Endothelial cell of umbilical vein (primary cell): ENCODE measurements around the gene PHF23. TPM values are rescaled to one million over a fixed set of nuclear protein-coding genes. Genes with fewer than 3 reads are reported as not detected.
A peak's percentile ranks its signal among the peaks of the same experiment; 100 is the strongest.

ENCODE experiments used
- BruUV-seq: library from RNA; stranded (reverse); fragments of 400-500 nt; replicated peaks from 2 replicates; lab custom pipeline; 2021; lab: Mats Ljungman, UMichigan
- CTCF ChIA-PET: fragments of 300-600, 350-600 bp; sonication (Branson Sonifier 250); formaldehyde crosslinking; loops from one replicate; lab custom pipeline; 2021; ENCODE audit warnings: antibody characterized with exemption, inconsistent platforms; lab: Charles Lee
- POLR2A ChIA-PET: fragments of 300-600, 350-600 bp; sonication (Branson Sonifier 250); formaldehyde crosslinking; loops from one replicate; lab custom pipeline; 2021; ENCODE audit warnings: antibody characterized with exemption, inconsistent platforms; lab: Charles Lee
- DNase-seq: peaks from one replicate; pipeline ENCODE4 v3.0.0-alpha.2; 2011; ENCODE audit warnings: low read depth, low spot score
- FAIRE-seq: peaks from 2 replicates; lab custom pipeline; 2011; peaks lifted over from hg19 to GRCh38; lab: Jason Lieb, UNC
- H2AFZ ChIP-seq: 2 replicates; pipeline ENCODE4 v1.6.0; 2012; ENCODE audit warnings: low read depth, low read length, control low read depth, inconsistent platforms
- H3K27ac ChIP-seq: 2 replicates; pipeline ENCODE4 v1.5.1; 2011; ENCODE audit warnings: low read depth, mild to moderate bottlenecking, control low read depth, low read length, moderate library complexity; ENCODE audit not compliant: insufficient read depth
- H3K27me3 ChIP-seq, 2 experiments: 2 replicates each; pipeline versions ENCODE4 v1.6.0 to v1.6.1; 2011; ENCODE audit warnings: low read length in 2 of 2, mixed read lengths in 1 of 2; ENCODE audit not compliant: control insufficient read depth in 2 of 2, insufficient read depth in 2 of 2
- H3K36me3 ChIP-seq, 2 experiments: 2 replicates in 1 of 2; 3 replicates in 1 of 2; pipeline ENCODE4 v1.5.1; 2011; ENCODE audit warnings: low read length in 2 of 2, mild to moderate bottlenecking in 1 of 2, moderate library complexity in 1 of 2; ENCODE audit not compliant: control insufficient read depth in 2 of 2, insufficient read depth in 2 of 2; ENCODE audit errors: extremely low read depth in 1 of 2
- H3K4me1 ChIP-seq: 3 replicates; pipeline ENCODE4 v1.5.1; 2011; ENCODE audit warnings: mild to moderate bottlenecking, low read length; ENCODE audit not compliant: control insufficient read depth, insufficient read depth; ENCODE audit errors: extremely low read depth
- H3K4me2 ChIP-seq: 2 replicates; pipeline ENCODE4 v1.6.1; 2011; ENCODE audit warnings: low read length, control low read depth, mixed read lengths; ENCODE audit not compliant: insufficient read depth
- H3K4me3 ChIP-seq, 3 experiments: fragments of 200-600 bp in 1 of 3; sonication (generic), shearing (Covaris generic) in 1 of 3; replicated peaks in 1 of 3; 2 replicates each; pipeline ENCODE4 v1.5.1; 2011 to 2016; ENCODE audit warnings: control low read depth in 3 of 3, low read length in 3 of 3, mild to moderate bottlenecking in 2 of 3, inconsistent platforms in 1 of 3, low read depth in 1 of 3, moderate library complexity in 1 of 3; ENCODE audit not compliant: insufficient read depth in 1 of 3
- H3K79me2 ChIP-seq: 2 replicates; pipeline ENCODE4 v1.6.0; 2012; ENCODE audit warnings: low read length, inconsistent platforms; ENCODE audit not compliant: control insufficient read depth, insufficient read depth
- H3K9ac ChIP-seq: replicated peaks from 2 replicates; pipeline ENCODE3; 2011; ENCODE audit warnings: low read length, control low read depth; ENCODE audit not compliant: insufficient read depth; ENCODE audit errors: extremely low read depth
- H3K9me1 ChIP-seq: replicated peaks from 3 replicates; pipeline ENCODE4 v1.6.0; 2011; ENCODE audit warnings: mild to moderate bottlenecking, low read length; ENCODE audit not compliant: control insufficient read depth, insufficient read depth; ENCODE audit errors: extremely low read depth
- H3K9me3 ChIP-seq: replicated peaks from 2 replicates; pipeline ENCODE4 v1.5.1; 2012; ENCODE audit warnings: low read length, inconsistent platforms; ENCODE audit not compliant: control insufficient read depth, insufficient read depth
- H4K20me1 ChIP-seq: replicated peaks from 2 replicates; pipeline ENCODE3; 2011; ENCODE audit warnings: mild to moderate bottlenecking, low read length; ENCODE audit not compliant: control insufficient read depth, insufficient read depth; ENCODE audit errors: extremely low read depth
- CTCF ChIP-seq, 2 donors: IDR thresholded peaks; 1 replicate in 1 of 2; 2 replicates in 1 of 2; pipeline ENCODE4 v1.5.1; 2011; ENCODE audit warnings: low read length in 2 of 2, mild to moderate bottlenecking in 2 of 2, moderate library complexity in 2 of 2, control low read depth in 1 of 2, inconsistent platforms in 1 of 2, low read depth in 1 of 2; ENCODE audit not compliant: insufficient read depth in 1 of 2; ENCODE audit errors: extremely low read depth in 1 of 2
- EZH2 ChIP-seq: IDR thresholded peaks from 2 replicates; pipeline ENCODE4 v1.6.1; 2012; ENCODE audit warnings: borderline replicate concordance, low read depth, mild to moderate bottlenecking, moderate library complexity, low read length, inconsistent platforms; ENCODE audit not compliant: severe bottlenecking
- FOS ChIP-seq: IDR thresholded peaks from 2 replicates; pipeline ENCODE4 v1.6.1; 2011; ENCODE audit warnings: mild to moderate bottlenecking, low read length, moderate library complexity, borderline replicate concordance; ENCODE audit not compliant: insufficient read depth
- GATA2 ChIP-seq: IDR thresholded peaks from 2 replicates; pipeline ENCODE4 v1.7.0; 2011; ENCODE audit warnings: low read depth, mild to moderate bottlenecking, moderate library complexity, mixed read lengths, low read length; ENCODE audit not compliant: insufficient read length, insufficient read depth
- JUN ChIP-seq: IDR thresholded peaks from 2 replicates; pipeline ENCODE4 v1.6.1; 2011; ENCODE audit warnings: borderline replicate concordance, low read depth; ENCODE audit not compliant: insufficient read length, insufficient read depth
- MAX ChIP-seq: IDR thresholded peaks from 2 replicates; pipeline ENCODE4 v1.6.1; 2011; ENCODE audit not compliant: insufficient read depth, insufficient read length
- MYC ChIP-seq: IDR thresholded peaks from one replicate; pipeline ENCODE4 v1.6.1; 2011; ENCODE audit warnings: mild to moderate bottlenecking, low read depth, low read length
- POLR2A ChIP-seq: IDR thresholded peaks from 2 replicates; pipeline ENCODE4 v1.6.1; 2012; ENCODE audit warnings: low read depth, mild to moderate bottlenecking, control low read depth, low read length
- POLR2AphosphoS5 ChIP-seq: IDR thresholded peaks from 2 replicates; pipeline ENCODE4 v1.6.1; 2012; ENCODE audit warnings: low read depth, mild to moderate bottlenecking, control low read depth, low read length, moderate library complexity; ENCODE audit not compliant: insufficient read depth
- dilution Hi-C: fragments of 300-500 bp; cut with MboI; formaldehyde crosslinking; loops from one replicate; pipeline ENCODE4 v1.15.0; 2019; ENCODE audit warnings: low sequenced_read_pairs; ENCODE audit not compliant: extremely low pct_ligation_motif_present
- intact Hi-C: fragments of 100-400 bp; cut with micrococcal nuclease; formaldehyde crosslinking; loops from one replicate; pipeline ENCODE4 v1.10.0; 2022
- polyA plus RNA-seq, 4 experiments: library from polyadenylated mRNA; depleted of rRNA in 3 of 4; stranded (reverse) in 3 of 4; unstranded in 1 of 4; fragments of >200 nt; gene quantifications; 2 replicates each; pipeline versions ENCODE4 v1.2.1 to v1.2.3, GENCODE V29; 2011 to 2012; ENCODE audit warnings: missing spikeins in 1 of 4
- total RNA-seq: library from RNA; stranded (reverse); gene quantifications from 2 replicates; pipeline ENCODE4 v1.2.3, GENCODE V29; 2021

PHF23 gene
- total and polyA plus RNA-seq, 2 donors (not counting 3 experiments of a cell fraction or from before 2014, with no cell fraction given), result 35.6 to 54.7 TPM

- Histone ChIP-seq H3K79me2 (peaks cover 68% of the 10 kb centered on the region), H3K9ac (peak overlapping the region; percentile 14), H3K9me3 (no peaks in the 10 kb centered on the region), H4K20me1 (peaks cover under 1% of the 10 kb centered on the region), H3K4me1 (peaks cover 32% of the 10 kb centered on the region), H3K9me1 (no peaks in the 10 kb centered on the region), H2AFZ (no peak overlapping the region), H3K27ac (no peak overlapping the region), H3K4me3 (peak overlapping the region; percentile 41 to 96 (median 53)), H3K27me3 (no peaks in the 10 kb centered on the region), H3K4me2 (peak overlapping the region; percentile 64), H3K36me3 (peaks cover 15 to 24% of the 10 kb centered on the region in 2 experiments)
- POLR2A ChIA-PET, result no interaction called here
- intact Hi-C loops, result loop anchor here (5.0 kb wide), 1 partner anchor 620 kb away; the partner anchor contains the start of genes CYB5D1, NAA38 and TMEM88
- DNase-seq, result peak; percentile 17
- CTCF ChIA-PET, result interaction anchor here (0.7 to 3.4 kb wide), 5 partner anchors 16 to 324 kb away, joined by 3 to 34 read pairs (median 3); partner anchors contain the start of genes ACADVL, DLG4 and SLC2A4
- no peak for TF ChIP-seq FOS
- no peak for TF ChIP-seq CTCF (IDR thresholded peaks at IDR 0.05; ENCODE audit: extremely low read depth in 1 of 2, insufficient read depth in 1 of 2, low read depth in 1 of 2, low read length in 2 of 2)
- no peak for TF ChIP-seq JUN
- no peak for TF ChIP-seq MAX
- no peak for TF ChIP-seq POLR2AphosphoS5
- TF ChIP-seq POLR2A, result no peak
- TF ChIP-seq EZH2, result no peak
- TF ChIP-seq GATA2, result no peak
- no peak for TF ChIP-seq MYC
- peak; percentile 55 for FAIRE-seq
- BruUV-seq, result no TSS peak
- dilution Hi-C loops, result no loop called here
Observed at GRCh38 chr17:7237266-7237760, 1.9 kb downstream of the PHF23 start.
